GM19043 (cell line): Measurements from ENCODE around the gene GALNT17.

Experiments used
- ATAC-seq: cut with Tn5 transposase; IDR thresholded peaks from one replicate; pipeline ENCODE4 v1.9.1; 2021; ENCODE audit warnings: low read depth; ENCODE audit not compliant: unreplicated experiment

The GALNT17 gene

GRCh38 chr7:71132127-71132376 lies at the start of gene GALNT17:
Gene GALNT17, plus strand, starts transcription at chr7:71132144.
- no peak for ATAC-seq

DNA sequence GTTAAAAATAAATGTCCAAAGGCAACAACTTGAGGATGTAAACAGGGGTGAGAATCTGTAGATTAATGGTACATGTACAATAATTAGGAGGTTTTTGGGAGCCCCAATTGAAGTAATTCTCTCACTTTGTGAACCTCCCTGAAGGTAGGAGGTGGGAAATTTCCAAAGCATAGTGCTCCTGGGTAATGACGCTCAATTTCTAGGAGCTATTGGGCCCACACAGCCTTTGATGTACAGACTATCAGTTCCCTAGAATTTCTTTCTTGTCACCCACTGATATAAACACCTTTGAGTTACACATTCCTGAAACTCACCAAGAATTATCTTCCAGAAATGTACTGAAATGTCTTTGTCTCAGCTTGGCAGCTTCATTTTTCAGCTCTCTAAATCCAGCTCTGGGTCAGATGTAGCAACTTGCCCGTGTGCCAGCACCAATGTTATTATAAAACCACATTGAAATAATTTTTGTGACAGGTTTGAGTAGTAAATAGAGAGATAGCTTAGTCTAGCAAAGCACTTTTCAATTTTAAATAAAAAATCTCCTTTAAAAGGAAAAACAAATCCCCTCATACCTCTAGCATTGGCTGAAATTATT lies 36.6 kb upstream of the GALNT17 start:
- ATAC-seq: no peak

- ATAC-seq: no peak
Measured at GRCh38 chr7:71096351-71096750, 35.6 kb upstream of the GALNT17 start.

- ATAC-seq: no peak
Measured at GRCh38 chr7:71106226-71106625, 25.7 kb upstream of the GALNT17 start.

GRCh38 chr7:71112436-71112835 lies 19.5 kb upstream of the GALNT17 start:
- no peak for ATAC-seq

DNA sequence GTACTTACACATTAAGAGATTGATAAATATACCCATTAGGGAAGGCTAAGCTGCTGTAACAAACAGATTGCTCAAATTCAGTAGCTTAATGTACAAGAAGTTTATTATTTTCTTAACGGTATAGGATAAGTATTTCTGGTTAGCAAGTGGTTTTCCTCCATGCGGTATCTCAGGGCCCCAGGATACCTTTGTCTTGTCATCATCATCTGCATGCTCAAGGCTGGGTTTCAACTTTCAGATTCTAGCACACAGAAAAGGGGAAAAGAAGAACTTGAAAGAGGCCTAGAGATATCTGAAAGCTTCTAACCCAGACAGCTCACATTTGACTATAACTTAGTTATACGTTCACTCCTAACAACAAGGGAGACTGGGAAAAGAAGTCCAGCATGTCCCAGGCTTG lies 11.8 kb upstream of the GALNT17 start:
- ATAC-seq: no peak

- no peak for ATAC-seq
Measured at GRCh38 chr7:71129126-71129525, 2.8 kb upstream of the GALNT17 start.

- no peak for ATAC-seq
Measured at GRCh38 chr7:71130031-71130679, 1.8 kb upstream of the GALNT17 start.

DNA sequence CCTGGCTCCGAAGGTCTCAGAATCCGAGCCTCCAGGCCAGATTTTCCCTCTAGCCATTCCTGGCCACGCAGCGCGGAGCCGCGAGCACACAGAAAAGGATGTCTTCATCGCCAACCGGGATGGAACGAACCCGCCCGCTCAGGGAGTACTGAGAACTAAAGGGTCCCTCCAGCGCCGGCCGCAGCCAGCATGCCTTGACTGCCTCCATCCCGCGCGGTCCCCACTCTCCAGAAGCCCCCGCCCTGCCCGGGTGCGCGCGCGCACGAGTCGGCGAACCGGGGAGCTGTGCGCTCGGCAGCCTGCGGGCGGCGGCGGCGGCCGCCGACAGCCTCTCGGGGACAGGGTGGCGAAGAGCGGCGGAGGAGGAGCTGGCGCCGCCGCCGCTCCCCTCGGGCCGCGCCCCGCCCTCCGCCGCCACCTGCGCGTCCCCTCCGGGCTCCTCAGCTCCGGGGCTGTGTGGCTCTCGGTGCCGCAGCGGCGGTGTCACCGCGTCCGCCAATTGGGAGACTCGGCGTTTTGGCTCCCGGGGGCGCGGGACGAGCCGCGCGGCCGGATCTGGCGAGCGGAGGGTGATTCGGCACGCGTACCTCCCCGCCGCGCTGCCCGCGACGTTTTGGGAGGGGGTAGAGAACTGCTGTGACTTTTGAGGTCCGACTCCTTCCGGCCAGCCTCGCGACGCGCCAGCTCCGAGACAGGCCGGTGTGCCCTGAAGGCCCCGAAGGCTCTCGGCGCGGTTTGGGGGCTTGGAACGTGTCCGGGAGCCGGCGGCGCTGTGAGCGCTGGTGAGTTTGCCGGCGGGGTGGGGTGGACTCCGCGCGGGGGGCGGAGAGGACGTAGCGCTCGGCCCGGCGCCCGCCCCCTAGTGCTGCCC lies 453 bp upstream of the GALNT17 start:
- no peak for ATAC-seq

DNA sequence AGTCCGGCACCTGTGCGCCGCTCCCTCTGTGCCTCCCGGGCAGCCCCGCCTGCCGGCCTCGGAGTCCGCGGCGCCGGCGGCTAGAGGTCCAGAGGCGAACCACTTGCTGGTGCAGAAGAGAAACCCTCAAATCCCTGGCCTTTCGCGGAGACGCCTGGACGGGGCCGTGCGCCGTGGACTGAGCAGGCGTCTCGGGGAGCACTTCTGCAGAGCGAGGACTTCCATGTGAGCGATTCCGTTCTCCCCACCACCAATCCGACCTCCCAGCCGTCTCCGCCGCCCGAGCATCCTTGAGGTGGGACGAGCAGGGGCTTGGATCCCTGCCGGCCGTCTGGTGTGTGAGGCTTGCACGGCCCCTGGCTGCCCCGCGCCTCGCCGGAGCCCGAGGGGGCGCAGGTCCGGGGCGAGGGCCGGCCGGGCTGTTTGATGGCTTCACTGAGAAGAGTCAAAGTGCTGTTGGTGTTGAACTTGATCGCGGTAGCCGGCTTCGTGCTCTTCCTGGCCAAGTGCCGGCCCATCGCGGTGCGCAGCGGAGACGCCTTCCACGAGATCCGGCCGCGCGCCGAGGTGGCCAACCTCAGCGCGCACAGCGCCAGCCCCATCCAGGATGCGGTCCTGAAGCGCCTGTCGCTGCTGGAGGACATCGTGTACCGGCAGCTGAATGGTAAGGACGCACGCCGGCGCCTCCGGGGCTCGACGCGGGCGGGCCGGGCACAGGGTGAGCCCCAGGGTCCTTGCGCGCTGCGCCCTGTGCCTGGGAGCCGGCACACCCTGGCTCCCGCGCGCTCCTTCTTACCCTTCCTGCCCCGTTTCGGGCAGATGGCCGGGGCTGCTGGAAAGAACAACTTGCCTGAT lies 660 bp downstream of the GALNT17 start:
- ATAC-seq: no peak

DNA sequence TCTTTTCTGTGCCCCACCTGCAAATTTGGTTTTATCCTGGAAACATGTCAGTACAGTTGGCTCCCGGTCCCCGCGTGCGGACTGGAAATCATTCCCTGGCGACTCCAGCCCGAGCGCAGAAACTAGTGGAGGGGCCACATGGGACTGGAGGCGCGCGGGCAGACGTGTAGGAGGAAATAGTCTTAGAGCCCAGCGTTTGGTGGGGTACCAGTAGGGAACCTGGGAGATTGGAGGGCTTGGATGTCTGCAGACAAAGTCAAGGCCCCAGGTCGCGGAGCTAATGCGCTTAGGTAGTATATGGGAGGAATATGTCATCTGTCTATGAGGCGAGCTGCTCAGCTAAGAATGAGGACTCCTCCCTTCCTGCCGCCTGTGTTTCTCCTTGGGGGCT lies 1.3 kb downstream of the GALNT17 start:
- no peak for ATAC-seq

DNA sequence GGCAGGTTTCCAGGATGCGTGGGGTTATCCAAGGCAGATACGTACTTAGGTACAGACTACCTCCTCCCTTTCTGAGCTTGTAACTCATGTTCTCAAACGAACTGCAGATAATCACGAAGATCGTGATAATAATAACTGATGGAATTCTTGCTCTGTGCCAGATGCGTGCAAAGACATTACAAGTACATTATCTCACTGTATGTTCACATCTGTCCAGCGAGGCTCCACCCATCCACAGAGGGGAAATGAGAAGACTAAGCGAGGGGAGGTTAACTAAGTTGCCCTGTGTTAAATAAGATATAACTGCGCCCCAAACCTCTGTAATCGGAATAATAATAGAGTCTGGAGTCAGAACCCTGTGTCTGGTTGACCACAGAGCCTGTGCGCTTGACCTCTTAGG lies 1.9 kb downstream of the GALNT17 start:
- no peak for ATAC-seq

GRCh38 chr7:71135116-71135515 lies 3.2 kb downstream of the GALNT17 start:
- no peak for ATAC-seq

DNA sequence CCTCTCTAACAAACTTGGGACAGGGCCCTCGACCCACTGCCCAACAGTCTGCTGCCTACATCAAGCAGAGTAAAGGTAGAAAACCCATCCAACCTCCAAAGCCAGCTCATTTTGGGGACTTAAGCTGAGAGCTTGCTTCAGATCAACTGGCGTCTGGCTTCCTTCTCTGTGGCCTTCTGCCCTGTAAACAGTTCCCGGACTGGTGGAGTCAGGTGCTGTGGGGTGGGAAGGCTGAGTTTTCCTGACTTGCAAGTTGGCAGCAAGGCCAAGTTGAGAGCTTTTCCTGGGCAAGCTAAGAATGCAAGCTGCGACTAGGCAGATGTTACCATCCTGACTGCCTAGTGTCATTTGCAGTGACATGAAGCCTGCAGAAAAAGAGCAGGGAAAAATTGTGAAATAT lies 3.7 kb downstream of the GALNT17 start:
- ATAC-seq: no peak

GRCh38 chr7:71137479-71137878 lies 5.5 kb downstream of the GALNT17 start:
- no peak for ATAC-seq

DNA sequence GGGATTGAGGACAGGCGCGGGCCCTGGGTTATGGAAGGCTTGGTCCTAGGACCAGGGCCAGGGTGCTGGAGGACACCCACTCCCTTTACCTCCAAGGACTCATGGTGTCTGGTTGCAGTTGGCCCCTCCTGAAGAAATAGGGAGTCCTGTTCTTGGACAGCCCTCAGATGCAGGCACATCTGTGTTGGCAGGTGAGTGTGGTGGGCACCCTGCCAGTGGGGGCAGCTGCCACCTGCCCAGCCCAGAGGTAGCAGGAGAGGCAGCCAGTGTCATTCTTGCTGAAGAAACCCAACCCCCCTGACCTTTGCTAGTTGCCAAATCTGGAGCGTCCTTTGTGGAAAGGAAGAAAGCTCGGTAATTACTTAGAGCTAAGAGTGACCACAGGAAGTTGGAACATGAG lies 8.3 kb downstream of the GALNT17 start:
- no peak for ATAC-seq

- no peak for ATAC-seq
Measured at GRCh38 chr7:71144963-71145362, 13.0 kb downstream of the GALNT17 start.

GRCh38 chr7:71145906-71146901 lies 14.3 kb downstream of the GALNT17 start:
- no peak for ATAC-seq

DNA sequence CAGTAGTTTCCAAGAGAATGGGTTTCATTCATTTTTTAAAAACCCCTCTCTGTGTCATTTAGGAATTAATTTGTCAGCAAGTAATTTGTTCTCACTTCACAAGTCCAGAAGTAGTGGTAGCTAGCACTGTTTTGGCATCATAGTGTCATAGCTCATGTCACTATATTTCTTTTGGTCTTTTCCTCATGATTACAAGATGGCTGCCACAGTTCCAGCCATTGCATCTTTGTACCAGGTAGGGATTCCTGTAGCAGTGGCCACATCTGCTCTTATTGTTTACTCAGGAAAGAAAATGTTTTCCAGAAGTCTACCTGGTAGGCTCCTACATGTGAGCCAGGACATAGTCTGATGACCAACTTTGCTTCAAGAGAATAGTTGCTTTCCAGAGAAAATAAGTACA lies 16.2 kb downstream of the GALNT17 start:
- ATAC-seq: no peak

GRCh38 chr7:71155236-71155635 lies 23.3 kb downstream of the GALNT17 start:
- no peak for ATAC-seq
